ENCODE results near the gene FBXW10. TPM values are rescaled to one million over a fixed set of nuclear protein-coding genes. Genes with fewer than 3 reads are reported as not detected.
"Not testable (repeated sequence)": the region's sequence is repeated elsewhere in the genome, so short reads cannot be mapped to it uniquely, and the experiment has no call there.

FBXW10 gene
- total RNA-seq, 1 experiment from 2014 or later = not detected

GRCh38 chr17:18698473-18699103 lies 45.3 kb upstream of the FBXW10 start:
- not testable (repeated sequence) for H2BK15ac ChIP-seq (ENCODE audit: low read depth, low read length)

GRCh38 chr17:18705955-18706354 lies 37.9 kb upstream of the FBXW10 start:
- not testable (repeated sequence) for H3K4me3 Mint-ChIP-seq; H3K9ac ChIP-seq (ENCODE audit: extremely low read depth, insufficient read length, low read length); H2BK15ac ChIP-seq (ENCODE audit: low read depth, low read length); H3K79me1 ChIP-seq (ENCODE audit: insufficient read depth, low read depth, low read length, poor library complexity, severe bottlenecking); H4K5ac ChIP-seq (ENCODE audit: insufficient read length, low read depth, low read length); H3K23me2 ChIP-seq (ENCODE audit: insufficient read length, low read depth, low read length, poor library complexity, severe bottlenecking); H2BK20ac ChIP-seq (ENCODE audit: low read depth, low read length, poor library complexity, severe bottlenecking); H4K8ac ChIP-seq (replicated peaks; ENCODE audit: insufficient read length, low read depth, low read length); H3K27me3 ChIP-seq (ENCODE audit: insufficient read depth, low read length); H4K20me1 ChIP-seq (ENCODE audit: control insufficient read depth, insufficient read depth, insufficient read length); H3K18ac ChIP-seq (ENCODE audit: insufficient read length, low read depth, low read length); H4K91ac ChIP-seq (ENCODE audit: insufficient read length, low read depth, low read length); H3K23ac ChIP-seq (ENCODE audit: insufficient read length, low read depth, low read length); H2AFZ ChIP-seq (ENCODE audit: low read length); H3K27ac Mint-ChIP-seq; H3K79me2 ChIP-seq (ENCODE audit: insufficient read depth, low read length); H3K4me2 ChIP-seq (ENCODE audit: insufficient read depth, insufficient read length, low read length); H3K4me1 ChIP-seq (ENCODE audit: insufficient read depth, low read length); H3K9me3 Mint-ChIP-seq; H3K27ac ChIP-seq (ENCODE audit: insufficient read length, low read depth, low read length); H2AK5ac ChIP-seq (ENCODE audit: insufficient read length, low read length); H3K27me3 Mint-ChIP-seq (ENCODE audit: low read depth); H2BK12ac ChIP-seq (ENCODE audit: insufficient read length, low read depth, low read length); H3T11ph ChIP-seq (ENCODE audit: low read length); DNase-seq; H3K56ac ChIP-seq (ENCODE audit: insufficient read length, low read depth, low read length); H3K14ac ChIP-seq (ENCODE audit: insufficient read depth, low read length); H2BK5ac ChIP-seq (ENCODE audit: insufficient read length, low read length); H3K4me1 Mint-ChIP-seq; H2BK120ac ChIP-seq (ENCODE audit: low read depth, low read length, poor library complexity, severe bottlenecking); H3K9me3 ChIP-seq (ENCODE audit: control insufficient read depth, low read depth, low read length); H3K4ac ChIP-seq (ENCODE audit: low read depth, low read length)
- H3K36me3 Mint-ChIP-seq (ENCODE audit: insufficient read depth in 1 of 3, low read depth in 3 of 3) = peaks cover 7 to 12% (median 9%) of the 10 kb centered on the region in 3 experiments; a peak in 5 of 7 replicates
- no CpG with 5 or more reads among the region's 3 CpGs for WGBS (ENCODE audit: extremely low coverage, insufficient read length, low lambda C conversion rate)

More at GRCh38 chr17:18698473-18699103, 45.3 kb upstream of the FBXW10 start:
- H3K27ac Mint-ChIP-seq; H2BK20ac ChIP-seq (ENCODE audit: low read depth, low read length, poor library complexity, severe bottlenecking); H3K36me3 Mint-ChIP-seq (ENCODE audit: insufficient read depth in 1 of 3, low read depth in 3 of 3); H3K4ac ChIP-seq (ENCODE audit: low read depth, low read length); H3K14ac ChIP-seq (ENCODE audit: insufficient read depth, low read length); H3K9ac ChIP-seq (ENCODE audit: extremely low read depth, insufficient read length, low read length); H4K91ac ChIP-seq (ENCODE audit: insufficient read length, low read depth, low read length); H3K27me3 ChIP-seq (ENCODE audit: insufficient read depth, low read length); H3T11ph ChIP-seq (ENCODE audit: low read length); H2BK120ac ChIP-seq (ENCODE audit: low read depth, low read length, poor library complexity, severe bottlenecking); H3K56ac ChIP-seq (ENCODE audit: insufficient read length, low read depth, low read length); H3K23ac ChIP-seq (ENCODE audit: insufficient read length, low read depth, low read length); H3K4me1 Mint-ChIP-seq; H3K27ac ChIP-seq (ENCODE audit: insufficient read length, low read depth, low read length); H3K18ac ChIP-seq (ENCODE audit: insufficient read length, low read depth, low read length); H3K4me1 ChIP-seq (ENCODE audit: insufficient read depth, low read length); H3K79me2 ChIP-seq (ENCODE audit: insufficient read depth, low read length); H3K27me3 Mint-ChIP-seq (ENCODE audit: low read depth); H2BK12ac ChIP-seq (ENCODE audit: insufficient read length, low read depth, low read length); H3K9me3 Mint-ChIP-seq; DNase-seq; H3K23me2 ChIP-seq (ENCODE audit: insufficient read length, low read depth, low read length, poor library complexity, severe bottlenecking); H4K20me1 ChIP-seq (ENCODE audit: control insufficient read depth, insufficient read depth, insufficient read length); H4K5ac ChIP-seq (ENCODE audit: insufficient read length, low read depth, low read length); H2AFZ ChIP-seq (ENCODE audit: low read length); H3K9me3 ChIP-seq (ENCODE audit: control insufficient read depth, low read depth, low read length); H2BK5ac ChIP-seq (ENCODE audit: insufficient read length, low read length); H4K8ac ChIP-seq (replicated peaks; ENCODE audit: insufficient read length, low read depth, low read length); H3K79me1 ChIP-seq (ENCODE audit: insufficient read depth, low read depth, low read length, poor library complexity, severe bottlenecking); H2AK5ac ChIP-seq (ENCODE audit: insufficient read length, low read length): not testable (repeated sequence)
- H3K4me3 Mint-ChIP-seq = peak overlapping the region; percentile 92
- peak overlapping the region; percentile 62 for H3K4me2 ChIP-seq (ENCODE audit: insufficient read depth, insufficient read length, low read length)
- no CpG with 5 or more reads among the region's 8 CpGs for WGBS (ENCODE audit: extremely low coverage, insufficient read length, low lambda C conversion rate)
